Neural cell (in vitro differentiated cells): ENCODE results near the gene TGM5. TPM values are rescaled to one million over a fixed set of nuclear protein-coding genes. Genes with fewer than 3 reads are reported as not detected.

ENCODE experiments used
- H2AFZ ChIP-seq: fragments of 200-600, 300-800 bp; sonication (generic), shearing (Covaris generic); 2 replicates; pipeline ENCODE4 v1.6.0; 2014; ENCODE audit warnings: low read depth, mild to moderate bottlenecking, antibody characterized with exemption, low read length, moderate library complexity
- H3F3A ChIP-seq: fragments of 200-600 bp; shearing (Covaris generic); 2 replicates; pipeline ENCODE4 v1.6.1; 2016; ENCODE audit warnings: mild to moderate bottlenecking, moderate library complexity, mixed read lengths, antibody characterized with exemption, low read length; ENCODE audit not compliant: insufficient read depth, poor library complexity, severe bottlenecking
- H3K27ac ChIP-seq: fragments of 200-600, 300-800 bp; sonication (generic), shearing (Covaris generic); 2 replicates; pipeline ENCODE4 v1.5.1; 2014; ENCODE audit warnings: mild to moderate bottlenecking, low read length, moderate library complexity
- H3K27me3 ChIP-seq: fragments of 300-800, 200-600 bp; sonication (generic), shearing (Covaris generic); 2 replicates; pipeline ENCODE4 v1.6.0; 2014; ENCODE audit warnings: mild to moderate bottlenecking, low read depth, low read length, moderate library complexity; ENCODE audit not compliant: insufficient read depth
- H3K36me3 ChIP-seq: fragments of 300-800, 200-600 bp; sonication (generic), shearing (Covaris generic); 2 replicates; pipeline ENCODE4 v1.5.1; 2014; ENCODE audit warnings: mild to moderate bottlenecking, antibody characterized with exemption, low read length, moderate library complexity; ENCODE audit not compliant: insufficient read depth
- H3K4me2 ChIP-seq: fragments of 300-800, 200-600 bp; sonication (generic), shearing (Covaris generic); 2 replicates; pipeline ENCODE4 v1.6.0; 2014; ENCODE audit warnings: mild to moderate bottlenecking, low read length
- H3K4me3 ChIP-seq: fragments of 300-800, 200-600 bp; sonication (generic), shearing (Covaris generic); 2 replicates; pipeline ENCODE4 v1.5.1; 2014; ENCODE audit warnings: mild to moderate bottlenecking, low read length, moderate library complexity
- H3K79me2 ChIP-seq: fragments of 200-600 bp; shearing (Covaris generic); replicated peaks from 2 replicates; pipeline ENCODE4 v1.6.0; 2014; ENCODE audit warnings: mild to moderate bottlenecking, low read length, moderate library complexity; ENCODE audit not compliant: insufficient read depth
- H3K9ac ChIP-seq: fragments of 300-800, 200-600 bp; sonication (generic), shearing (Covaris generic); 2 replicates; pipeline ENCODE4 v1.6.1; 2016; ENCODE audit warnings: mild to moderate bottlenecking, low read length, mixed read lengths
- H3K9me2 ChIP-seq: fragments of 200-600 bp; shearing (Covaris generic); 2 replicates; pipeline ENCODE4 v1.6.1; 2016; ENCODE audit warnings: mild to moderate bottlenecking, low read length, mixed read lengths; ENCODE audit not compliant: insufficient read depth
- H3K9me3 ChIP-seq: fragments of 200-600, 300-800 bp; sonication (generic), shearing (Covaris generic); 2 replicates; pipeline ENCODE4 v1.6.1; 2016; ENCODE audit warnings: mild to moderate bottlenecking, mixed run types, low read length, moderate library complexity, mixed read lengths
- H4K20me1 ChIP-seq: fragments of 200-600 bp; shearing (Covaris generic); 2 replicates; pipeline ENCODE4 v1.6.1; 2016; ENCODE audit warnings: mild to moderate bottlenecking, mixed run types; ENCODE audit not compliant: insufficient read depth
- EP300 ChIP-seq: fragments of 450-650 bp; conservative IDR thresholded peaks from 2 replicates; pipeline ENCODE4 v1.6.1; 2014; ENCODE audit warnings: antibody characterized with exemption, mild to moderate bottlenecking, moderate library complexity; ENCODE audit not compliant: poor library complexity, severe bottlenecking
- EZH2 ChIP-seq: fragments of 200-600, 300-800 bp; shearing (Covaris generic), sonication (generic); IDR thresholded peaks from 2 replicates; pipeline ENCODE4 v1.6.1; 2014; ENCODE audit warnings: antibody characterized with exemption, low read length, borderline replicate concordance, mild to moderate bottlenecking; ENCODE audit not compliant: insufficient read depth, poor library complexity, severe bottlenecking
- MXI1 ChIP-seq: fragments of 450-650 bp; conservative IDR thresholded peaks from 2 replicates; pipeline ENCODE4 v1.6.1; 2014; ENCODE audit warnings: antibody characterized with exemption, mild to moderate bottlenecking; ENCODE audit not compliant: poor library complexity, severe bottlenecking
- RAD21 ChIP-seq: fragments of 450-650 bp; conservative IDR thresholded peaks from 2 replicates; pipeline ENCODE4 v1.6.1; 2014; ENCODE audit warnings: antibody characterized with exemption, mild to moderate bottlenecking, moderate library complexity
- SMC3 ChIP-seq: fragments of 450-650 bp; conservative IDR thresholded peaks from 2 replicates; pipeline ENCODE4 v1.6.1; 2014; ENCODE audit warnings: antibody characterized with exemption, mild to moderate bottlenecking, moderate library complexity; ENCODE audit not compliant: poor library complexity
- polyA plus RNA-seq: library from polyadenylated mRNA; depleted of rRNA; stranded (reverse); fragments of >200 nt; gene quantifications from 2 replicates; pipeline ENCODE4 v1.2.3, GENCODE V29; 2014
- TF ChIP-seq, protein P1 (sequence below): IDR thresholded peaks from 2 replicates; pipeline ENCODE4 v1.6.1; 2012; ENCODE audit warnings: borderline replicate concordance
- TF ChIP-seq, protein P2 (sequence below): fragments of 450-650 bp; IDR thresholded peaks from 2 replicates; pipeline ENCODE4 v1.5.1; 2014; ENCODE audit warnings: antibody characterized with exemption, mild to moderate bottlenecking, moderate library complexity; ENCODE audit not compliant: poor library complexity, severe bottlenecking

TGM5 gene
- polyA plus RNA-seq, 1 donor from 2014 or later, result not detected

DNA sequence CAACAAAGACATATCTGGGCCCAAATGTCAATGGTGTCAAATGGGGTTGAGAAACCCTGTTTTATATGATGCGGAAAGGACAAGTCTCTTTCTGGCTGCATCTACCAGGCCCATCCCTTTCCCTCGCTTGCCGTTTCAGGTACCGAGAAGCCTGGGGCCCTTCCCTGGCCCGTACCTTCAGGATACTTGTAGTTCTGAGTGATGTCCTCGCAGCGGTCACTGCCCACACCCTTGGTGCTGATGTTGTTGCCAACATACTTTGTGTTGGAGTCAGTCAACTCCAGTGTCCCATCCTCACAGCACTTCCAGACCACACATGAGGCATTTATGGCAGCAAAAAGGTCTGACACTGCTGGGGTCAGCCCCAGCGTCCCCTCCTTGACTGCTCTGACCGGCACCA is 59.7 kb downstream of the TGM5 start:
- Histone ChIP-seq H2AFZ (no peak overlapping the region), H3K36me3 (no peaks in the 10 kb centered on the region), H3K4me3 (no peak overlapping the region), H3K4me2 (no peak overlapping the region), H3F3A (no peaks in the 10 kb centered on the region), H3K79me2 (no peaks in the 10 kb centered on the region), H3K27me3 (no peaks in the 10 kb centered on the region), H3K9ac (no peak overlapping the region), H4K20me1 (no peaks in the 10 kb centered on the region), H3K9me2 (no peaks in the 10 kb centered on the region), H3K27ac (no peak overlapping the region), H3K9me3 (no peaks in the 10 kb centered on the region)
- TF ChIP-seq, protein P1, sequence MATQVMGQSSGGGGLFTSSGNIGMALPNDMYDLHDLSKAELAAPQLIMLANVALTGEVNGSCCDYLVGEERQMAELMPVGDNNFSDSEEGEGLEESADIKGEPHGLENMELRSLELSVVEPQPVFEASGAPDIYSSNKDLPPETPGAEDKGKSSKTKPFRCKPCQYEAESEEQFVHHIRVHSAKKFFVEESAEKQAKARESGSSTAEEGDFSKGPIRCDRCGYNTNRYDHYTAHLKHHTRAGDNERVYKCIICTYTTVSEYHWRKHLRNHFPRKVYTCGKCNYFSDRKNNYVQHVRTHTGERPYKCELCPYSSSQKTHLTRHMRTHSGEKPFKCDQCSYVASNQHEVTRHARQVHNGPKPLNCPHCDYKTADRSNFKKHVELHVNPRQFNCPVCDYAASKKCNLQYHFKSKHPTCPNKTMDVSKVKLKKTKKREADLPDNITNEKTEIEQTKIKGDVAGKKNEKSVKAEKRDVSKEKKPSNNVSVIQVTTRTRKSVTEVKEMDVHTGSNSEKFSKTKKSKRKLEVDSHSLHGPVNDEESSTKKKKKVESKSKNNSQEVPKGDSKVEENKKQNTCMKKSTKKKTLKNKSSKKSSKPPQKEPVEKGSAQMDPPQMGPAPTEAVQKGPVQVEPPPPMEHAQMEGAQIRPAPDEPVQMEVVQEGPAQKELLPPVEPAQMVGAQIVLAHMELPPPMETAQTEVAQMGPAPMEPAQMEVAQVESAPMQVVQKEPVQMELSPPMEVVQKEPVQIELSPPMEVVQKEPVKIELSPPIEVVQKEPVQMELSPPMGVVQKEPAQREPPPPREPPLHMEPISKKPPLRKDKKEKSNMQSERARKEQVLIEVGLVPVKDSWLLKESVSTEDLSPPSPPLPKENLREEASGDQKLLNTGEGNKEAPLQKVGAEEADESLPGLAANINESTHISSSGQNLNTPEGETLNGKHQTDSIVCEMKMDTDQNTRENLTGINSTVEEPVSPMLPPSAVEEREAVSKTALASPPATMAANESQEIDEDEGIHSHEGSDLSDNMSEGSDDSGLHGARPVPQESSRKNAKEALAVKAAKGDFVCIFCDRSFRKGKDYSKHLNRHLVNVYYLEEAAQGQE, result no peak
- TF ChIP-seq EP300 (no peak), SMC3 (no peak), RAD21 (no peak), EZH2 (no peak), MXI1 (no peak)

DNA sequence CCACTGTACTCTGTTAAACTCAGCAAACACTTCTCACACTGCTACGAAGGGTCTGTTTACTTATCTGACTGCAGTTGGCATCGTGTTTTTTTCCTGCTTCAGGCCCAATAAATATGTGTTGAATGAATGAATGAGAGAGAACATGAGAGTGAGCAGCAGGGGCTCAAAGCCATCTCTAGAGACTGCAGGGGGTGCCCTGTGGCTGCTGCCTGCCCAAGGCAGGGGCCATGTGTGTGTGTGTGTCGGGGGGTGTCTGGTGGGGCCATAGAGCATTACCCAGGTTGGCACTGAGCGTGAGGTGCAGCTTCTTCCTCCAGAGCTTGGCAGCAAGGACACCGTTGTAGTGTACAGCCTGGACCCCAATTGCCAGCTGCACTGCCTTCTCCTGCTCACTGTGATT is 60.7 kb downstream of the TGM5 start:
- H3K4me3 ChIP-seq, result no peak overlapping the region
- H2AFZ ChIP-seq, result no peak overlapping the region
- H3K36me3 ChIP-seq, result no peaks in the 10 kb centered on the region
- no peaks in the 10 kb centered on the region for H3K27me3 ChIP-seq
- no peak overlapping the region for H3K9ac ChIP-seq
- no peak overlapping the region for H3K27ac ChIP-seq
- H3K9me2 ChIP-seq, result no peaks in the 10 kb centered on the region
- no peaks in the 10 kb centered on the region for H3K9me3 ChIP-seq
- H3K4me2 ChIP-seq, result no peak overlapping the region
- no peaks in the 10 kb centered on the region for H3K79me2 ChIP-seq
- TF ChIP-seq MXI1 (no peak), RAD21 (no peak)
- no peaks in the 10 kb centered on the region for H3F3A ChIP-seq
- H4K20me1 ChIP-seq, result no peaks in the 10 kb centered on the region

DNA sequence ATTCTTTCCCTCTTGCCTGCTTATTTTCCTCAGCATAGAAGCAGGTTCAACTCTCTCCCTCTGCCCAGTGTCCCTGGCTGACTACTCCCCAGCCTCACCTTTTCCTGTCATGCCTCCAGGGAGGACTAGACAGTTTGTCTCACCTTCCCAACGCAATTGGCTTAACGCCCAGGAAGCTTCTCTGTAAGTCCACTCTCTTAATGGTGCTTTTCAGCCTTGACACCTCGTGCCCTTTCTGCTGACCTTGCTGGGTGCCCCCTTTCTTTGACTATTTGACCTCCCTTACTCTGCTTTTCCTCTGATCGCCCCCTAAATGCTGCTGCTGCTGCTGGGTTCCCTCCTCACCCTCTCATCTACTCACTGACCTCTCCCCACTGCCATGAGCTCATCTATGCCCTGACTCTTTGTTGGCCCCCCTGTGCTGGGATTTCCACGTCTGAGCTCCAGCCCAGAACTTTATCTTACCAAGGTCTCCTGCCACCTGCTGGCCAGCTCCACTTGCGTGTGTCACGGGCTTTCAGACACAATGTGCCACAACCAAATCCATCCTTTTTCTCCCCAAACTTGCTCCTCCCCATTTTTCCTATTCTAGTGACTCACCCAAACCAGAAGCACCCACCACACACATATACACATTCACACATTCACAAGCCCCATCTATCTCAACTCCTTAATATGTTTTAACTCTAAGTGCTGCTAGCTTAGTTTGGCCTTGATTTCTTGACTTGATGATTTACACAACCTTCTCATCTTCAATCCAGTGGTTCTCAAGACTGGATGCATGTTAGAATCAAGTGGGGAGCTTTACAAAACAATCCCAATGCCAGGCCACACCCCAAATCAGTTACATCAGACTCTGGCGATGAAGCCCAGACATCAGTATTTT is 62.5 kb downstream of the TGM5 start:
- no peaks in the 10 kb centered on the region for H3K9me3 ChIP-seq
- H3F3A ChIP-seq, result no peaks in the 10 kb centered on the region
- no peaks in the 10 kb centered on the region for H3K27me3 ChIP-seq
- no peaks in the 10 kb centered on the region for H4K20me1 ChIP-seq
- TF ChIP-seq, protein P2, sequence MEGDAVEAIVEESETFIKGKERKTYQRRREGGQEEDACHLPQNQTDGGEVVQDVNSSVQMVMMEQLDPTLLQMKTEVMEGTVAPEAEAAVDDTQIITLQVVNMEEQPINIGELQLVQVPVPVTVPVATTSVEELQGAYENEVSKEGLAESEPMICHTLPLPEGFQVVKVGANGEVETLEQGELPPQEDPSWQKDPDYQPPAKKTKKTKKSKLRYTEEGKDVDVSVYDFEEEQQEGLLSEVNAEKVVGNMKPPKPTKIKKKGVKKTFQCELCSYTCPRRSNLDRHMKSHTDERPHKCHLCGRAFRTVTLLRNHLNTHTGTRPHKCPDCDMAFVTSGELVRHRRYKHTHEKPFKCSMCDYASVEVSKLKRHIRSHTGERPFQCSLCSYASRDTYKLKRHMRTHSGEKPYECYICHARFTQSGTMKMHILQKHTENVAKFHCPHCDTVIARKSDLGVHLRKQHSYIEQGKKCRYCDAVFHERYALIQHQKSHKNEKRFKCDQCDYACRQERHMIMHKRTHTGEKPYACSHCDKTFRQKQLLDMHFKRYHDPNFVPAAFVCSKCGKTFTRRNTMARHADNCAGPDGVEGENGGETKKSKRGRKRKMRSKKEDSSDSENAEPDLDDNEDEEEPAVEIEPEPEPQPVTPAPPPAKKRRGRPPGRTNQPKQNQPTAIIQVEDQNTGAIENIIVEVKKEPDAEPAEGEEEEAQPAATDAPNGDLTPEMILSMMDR, result peak; percentile 43
- TF ChIP-seq RAD21, result no peak
- no peaks in the 10 kb centered on the region for H3K79me2 ChIP-seq
- H3K9ac ChIP-seq, result no peak overlapping the region
- no peak overlapping the region for H3K27ac ChIP-seq
- no peaks in the 10 kb centered on the region for H3K9me2 ChIP-seq
- no peak overlapping the region for H2AFZ ChIP-seq
- H3K36me3 ChIP-seq, result no peaks in the 10 kb centered on the region
- no peak overlapping the region for H3K4me2 ChIP-seq
- H3K4me3 ChIP-seq, result no peak overlapping the region
